Liver (tissue), 9 donors: ENCODE results near the gene P4HA2. TPM values are rescaled to one million over a fixed set of nuclear protein-coding genes. Genes with fewer than 3 reads are reported as not detected.

Experiments used
- DNase-seq: peaks from one replicate; pipeline ENCODE4 v3.0.0-alpha.2; 2017; ENCODE audit warnings: low spot score
- H3K27ac ChIP-seq, 2 donors: one replicate each; pipeline ENCODE4 v1.7.0; 2013; ENCODE audit warnings: inconsistent platforms in 2 of 2, low read length in 2 of 2, control low read depth in 1 of 2, low read depth in 1 of 2, mild to moderate bottlenecking in 1 of 2
- H3K27me3 ChIP-seq, 4 donors: one replicate each; pipeline versions ENCODE4 v1.6.1 to v1.7.0; 2013; ENCODE audit warnings: low read length in 3 of 4, inconsistent platforms in 1 of 4, mild to moderate bottlenecking in 1 of 4, moderate library complexity in 1 of 4; ENCODE audit not compliant: control insufficient read depth in 4 of 4, insufficient read depth in 4 of 4
- H3K36me3 ChIP-seq, 4 donors: one replicate each; pipeline versions ENCODE4 v1.6.1 to v1.7.0; 2013; ENCODE audit warnings: low read length in 3 of 4, mild to moderate bottlenecking in 3 of 4, low read depth in 1 of 4, moderate library complexity in 1 of 4; ENCODE audit not compliant: control insufficient read depth in 4 of 4, insufficient read depth in 3 of 4
- H3K4me1 ChIP-seq, 4 donors: one replicate each; pipeline versions ENCODE4 v1.6.1 to v1.7.0; 2013; ENCODE audit warnings: low read length in 3 of 4, mild to moderate bottlenecking in 3 of 4, moderate library complexity in 1 of 4; ENCODE audit not compliant: control insufficient read depth in 4 of 4, insufficient read depth in 4 of 4
- H3K4me3 ChIP-seq, 3 donors: one replicate each; pipeline versions ENCODE4 v1.6.1 to v1.7.0; 2013; ENCODE audit warnings: low read length in 3 of 3, control low read depth in 1 of 3, low read depth in 1 of 3, mild to moderate bottlenecking in 1 of 3
- H3K9ac ChIP-seq, 2 donors: one replicate each; pipeline ENCODE4 v1.7.0; 2013; ENCODE audit warnings: low read length in 2 of 2, mild to moderate bottlenecking in 2 of 2, moderate library complexity in 2 of 2, control low read depth in 1 of 2, low read depth in 1 of 2
- H3K9me3 ChIP-seq, 4 donors: one replicate each; pipeline versions ENCODE4 v1.6.1 to v1.7.0; 2013; ENCODE audit warnings: low read length in 3 of 4; ENCODE audit not compliant: control insufficient read depth in 4 of 4
- ATF3 ChIP-seq: IDR thresholded peaks from 2 replicates; pipeline ENCODE4 v1.6.1; 2016; ENCODE audit warnings: antibody characterized with exemption
- CTCF ChIP-seq: fragments of 150-350 bp; IDR thresholded peaks from 2 replicates; pipeline ENCODE4 v1.5.1; 2017; ENCODE audit warnings: improper control_type of control experiment, low read depth, low read length; ENCODE audit not compliant: missing input control
- EGR1 ChIP-seq, 2 donors: IDR thresholded peaks; 2 replicates each; pipeline ENCODE4 v1.6.1; 2016 to 2018; ENCODE audit warnings: antibody characterized with exemption in 2 of 2, low read depth in 2 of 2
- FOXA1 ChIP-seq: IDR thresholded peaks from 2 replicates; pipeline ENCODE4 v1.6.1; 2016; ENCODE audit warnings: antibody characterized with exemption
- FOXA2 ChIP-seq: IDR thresholded peaks from 2 replicates; pipeline ENCODE4 v1.6.1; 2016; ENCODE audit warnings: antibody characterized with exemption
- GABPA ChIP-seq, 2 donors: IDR thresholded peaks in 1 of 2; conservative IDR thresholded peaks in 1 of 2; 2 replicates each; pipeline ENCODE4 v1.6.1; 2016; ENCODE audit warnings: antibody characterized with exemption in 2 of 2, mild to moderate bottlenecking in 1 of 2, moderate library complexity in 1 of 2
- HNF4A ChIP-seq, 2 donors: conservative IDR thresholded peaks; 2 replicates each; pipeline ENCODE4 v1.6.1; 2016; ENCODE audit warnings: antibody characterized with exemption in 2 of 2, mild to moderate bottlenecking in 2 of 2
- HNF4G ChIP-seq: IDR thresholded peaks from 2 replicates; pipeline ENCODE4 v1.6.1; 2016; ENCODE audit warnings: antibody characterized with exemption
- JUND ChIP-seq, 2 donors: IDR thresholded peaks; 2 replicates each; pipeline ENCODE4 v1.6.1; 2016; ENCODE audit warnings: antibody characterized with exemption in 2 of 2
- MAX ChIP-seq: IDR thresholded peaks from 2 replicates; pipeline ENCODE4 v1.6.1; 2016; ENCODE audit warnings: antibody characterized with exemption
- NR2F2 ChIP-seq: IDR thresholded peaks from 2 replicates; pipeline ENCODE4 v1.6.1; 2016; ENCODE audit warnings: antibody characterized with exemption
- RAD21 ChIP-seq, 2 donors: IDR thresholded peaks; 2 replicates each; pipeline ENCODE4 v1.6.1; 2016; ENCODE audit warnings: antibody characterized with exemption in 2 of 2, mild to moderate bottlenecking in 2 of 2
- REST ChIP-seq: IDR thresholded peaks from 2 replicates; pipeline ENCODE4 v1.6.1; 2016; ENCODE audit warnings: antibody characterized with exemption, mild to moderate bottlenecking
- RXRA ChIP-seq, 2 donors: IDR thresholded peaks; 2 replicates each; pipeline ENCODE4 v1.6.1; 2017 to 2018; ENCODE audit warnings: antibody characterized with exemption in 2 of 2, mild to moderate bottlenecking in 1 of 2
- SP1 ChIP-seq: IDR thresholded peaks from 2 replicates; pipeline ENCODE4 v1.6.1; 2018; ENCODE audit warnings: antibody characterized with exemption, mild to moderate bottlenecking
- TAF1 ChIP-seq: conservative IDR thresholded peaks from 2 replicates; pipeline ENCODE4 v1.6.1; 2016; ENCODE audit warnings: antibody characterized with exemption, mild to moderate bottlenecking
- YY1 ChIP-seq: IDR thresholded peaks from 2 replicates; pipeline ENCODE4 v1.6.1; 2016; ENCODE audit warnings: antibody characterized with exemption, mild to moderate bottlenecking
- ZBTB33 ChIP-seq: IDR thresholded peaks from 2 replicates; pipeline ENCODE4 v1.6.1; 2016; ENCODE audit warnings: antibody characterized with exemption
- WGBS: extraction: QIAGEN DNeasy Blood & Tissue Kit; methylation state at CpG from one replicate; pipeline ENCODE4 v1.1.7; 2013; 5-methylcytosine and 5-hydroxymethylcytosine counted together
- polyA plus RNA-seq, 2 donors: library from polyadenylated mRNA; stranded (reverse) in 1 of 2; unstranded in 1 of 2; fragments of 200-250 nt in 1 of 2; fragments of >200 nt in 1 of 2; fragmentation: Nextera tagmentation in 1 of 2; extraction: Ambion mirVana in 1 of 2; gene quantifications; one replicate each; pipeline versions ENCODE4 v1.2.1 to v1.2.3, GENCODE V29; 2013 to 2015
- total RNA-seq, 2 donors: library from RNA; depleted of rRNA; stranded (reverse); fragments of >200 nt; gene quantifications; one replicate each; pipeline ENCODE4 v1.2.3, GENCODE V29; 2014
- donor health status: healthy.
- donor health status: healthy.
- donor health status: healthy.
- donor health status: healthy.
- donor health status: healthy.

Gene P4HA2
- total and polyA plus RNA-seq, 4 donors: 4.6 to 7.9 (median 6.1) TPM

- no peaks in the 10 kb centered on the region for H3K27me3 ChIP-seq
- TF ChIP-seq JUND (IDR thresholded peaks at IDR 0.05): no peak
- TF ChIP-seq RAD21 (IDR thresholded peaks at IDR 0.05): no peak
- no peak for TF ChIP-seq FOXA2
- TF ChIP-seq EGR1 (IDR thresholded peaks at IDR 0.05; ENCODE audit: low read depth in 2 of 2): no peak
- TF ChIP-seq ATF3: no peak
- TF ChIP-seq TAF1: no peak
- TF ChIP-seq ZBTB33: no peak
- TF ChIP-seq RXRA (IDR thresholded peaks at IDR 0.05): no peak
- no peak for TF ChIP-seq HNF4G
- no peak for TF ChIP-seq GABPA (IDR thresholded peaks at IDR 0.05 in 1 of 2, conservative IDR thresholded peaks at IDR 0.05 in 1 of 2)
- TF ChIP-seq HNF4A (conservative IDR thresholded peaks at IDR 0.05): no peak
- no peak for TF ChIP-seq MAX
- no peak for TF ChIP-seq YY1
- TF ChIP-seq FOXA1: no peak
- TF ChIP-seq NR2F2: no peak
- H3K27ac ChIP-seq: no peak overlapping the region
- H3K4me3 ChIP-seq: no peak overlapping the region
- peaks cover 0 to 26% (median 3%) of the 10 kb centered on the region in 4 donors for H3K36me3 ChIP-seq
- H3K4me1 ChIP-seq: no peaks in the 10 kb centered on the region
- no peak for DNase-seq
- WGBS: 96% methylated on average over 7 of the region's 7 CpGs
- no peaks in the 10 kb centered on the region for H3K9me3 ChIP-seq
- H3K9ac ChIP-seq: no peak overlapping the region
These were observed 14.0 kb downstream of the P4HA2 start for GRCh38 chr5:132213666-132214065.

- peaks cover 0 to 22% (median 3%) of the 10 kb centered on the region in 4 donors for H3K36me3 ChIP-seq
- no peak for TF ChIP-seq JUND (IDR thresholded peaks at IDR 0.05)
- no peak for TF ChIP-seq HNF4A (conservative IDR thresholded peaks at IDR 0.05)
- no peak for TF ChIP-seq GABPA (IDR thresholded peaks at IDR 0.05 in 1 of 2, conservative IDR thresholded peaks at IDR 0.05 in 1 of 2)
- no peak for TF ChIP-seq FOXA1
- TF ChIP-seq YY1: no peak
- no peak for TF ChIP-seq NR2F2
- no peak for TF ChIP-seq ZBTB33
- no peak for TF ChIP-seq FOXA2
- TF ChIP-seq REST: no peak
- no peak for TF ChIP-seq RXRA (IDR thresholded peaks at IDR 0.05)
- no peak for TF ChIP-seq TAF1
- no peak for TF ChIP-seq CTCF
- TF ChIP-seq SP1: no peak
- TF ChIP-seq MAX: no peak
- H3K27ac ChIP-seq: no peak overlapping the region
- no peak for DNase-seq
- no peaks in the 10 kb centered on the region for H3K27me3 ChIP-seq
- WGBS: 79% methylated on average over 1 of the region's 1 CpG
- H3K4me1 ChIP-seq: no peaks in the 10 kb centered on the region
- no peaks in the 10 kb centered on the region for H3K9me3 ChIP-seq
- H3K9ac ChIP-seq: no peak overlapping the region
- no peak overlapping the region for H3K4me3 ChIP-seq
These were observed 15.9 kb downstream of the P4HA2 start for GRCh38 chr5:132211787-132212186.
